H1 (cell line): Measurements from ENCODE around the gene LBX1. TPM values are rescaled to one million over a fixed set of nuclear protein-coding genes. Genes with fewer than 3 reads are reported as not detected.
A peak's percentile ranks its signal among the peaks of the same experiment; 100 is the strongest.

ENCODE experiments used
- CTCF ChIA-PET: fragments of 300-600 bp; sonication (Branson Sonifier 250); formaldehyde crosslinking; loops from one replicate; lab custom pipeline; 2021; ENCODE audit not compliant: partially characterized antibody; lab: Charles Lee
- POLR2A ChIA-PET: fragments of 300-600 bp; sonication (Branson Sonifier 250); formaldehyde crosslinking; loops from one replicate; lab custom pipeline; 2021; ENCODE audit warnings: inconsistent platforms; ENCODE audit not compliant: partially characterized antibody; lab: Charles Lee
- DNase-seq, 2 experiments: peaks; one replicate each; pipeline versions ENCODE4 v3.0.0 to v3.0.0-alpha.2; 2010 to 2022; ENCODE audit warnings: low spot score in 2 of 2, low read depth in 1 of 2, mixed read lengths in 1 of 2
- FAIRE-seq: peaks from 2 replicates; lab custom pipeline; 2011; peaks lifted over from hg19 to GRCh38; lab: Jason Lieb, UNC
- H2AFZ ChIP-seq: 2 replicates; pipeline ENCODE4 v1.8.1; 2012; ENCODE audit warnings: low read length, inconsistent platforms
- H2AK5ac ChIP-seq: 2 replicates; pipeline ENCODE4 v1.6.1; 2013; ENCODE audit warnings: low read depth, low read length
- H2BK120ac ChIP-seq: replicated peaks from 2 replicates; pipeline ENCODE3; 2013; ENCODE audit warnings: low read depth, low read length, inconsistent platforms
- H2BK12ac ChIP-seq: 2 replicates; pipeline ENCODE4 v1.6.1; 2013; ENCODE audit warnings: low read depth, low read length
- H2BK15ac ChIP-seq: 2 replicates; pipeline ENCODE4 v1.6.1; 2013; ENCODE audit warnings: low read length
- H2BK20ac ChIP-seq: 2 replicates; pipeline ENCODE4 v1.6.1; 2013; ENCODE audit warnings: low read length
- H2BK5ac ChIP-seq: 2 replicates; pipeline ENCODE4 v1.6.1; 2013; ENCODE audit warnings: low read depth, low read length
- H3K14ac ChIP-seq: 2 replicates; pipeline ENCODE4 v1.6.1; 2013; ENCODE audit warnings: inconsistent platforms; ENCODE audit not compliant: insufficient read length
- H3K18ac ChIP-seq: 2 replicates; pipeline ENCODE4 v1.6.1; 2013; ENCODE audit warnings: low read length; ENCODE audit errors: extremely low read depth
- H3K23ac ChIP-seq: 2 replicates; pipeline ENCODE4 v1.6.1; 2013; ENCODE audit warnings: inconsistent platforms; ENCODE audit not compliant: insufficient read length
- H3K23me2 ChIP-seq: 2 replicates; pipeline ENCODE4 v1.6.1; 2013; ENCODE audit warnings: low read depth, low read length
- H3K27ac ChIP-seq: 2 replicates; pipeline ENCODE4 v1.6.1; 2011; ENCODE audit warnings: low read depth, low read length, inconsistent platforms
- H3K27me3 ChIP-seq, 4 experiments: replicated peaks in 1 of 4; 1 replicate in 1 of 4; 2 replicates in 3 of 4; pipeline versions ENCODE4 v1.6.1 to v1.8.1; 2011 to 2013; ENCODE audit warnings: low read length in 3 of 4, mild to moderate bottlenecking in 3 of 4, inconsistent platforms in 2 of 4, mixed read lengths in 2 of 4, moderate library complexity in 1 of 4; ENCODE audit not compliant: control insufficient read depth in 3 of 4, insufficient read depth in 3 of 4; ENCODE audit errors: extremely low read depth in 1 of 4
- H3K36me3 ChIP-seq, 4 experiments: 2 replicates each; pipeline versions ENCODE4 v1.6.1 to v1.8.1; 2011 to 2013; ENCODE audit warnings: mild to moderate bottlenecking in 4 of 4, low read length in 3 of 4, moderate library complexity in 2 of 4, control low read depth in 1 of 4, inconsistent platforms in 1 of 4; ENCODE audit not compliant: insufficient read depth in 4 of 4, control insufficient read depth in 2 of 4
- H3K4ac ChIP-seq: replicated peaks from 2 replicates; pipeline ENCODE3; 2013; ENCODE audit warnings: low read length, low read depth, mixed read lengths, inconsistent platforms; ENCODE audit not compliant: insufficient read length
- H3K4me1 ChIP-seq, 4 experiments: replicated peaks in 1 of 4; 1 replicate in 1 of 4; 2 replicates in 3 of 4; pipeline versions ENCODE4 v1.6.1 to v1.8.1; 2011 to 2013; ENCODE audit warnings: low read length in 3 of 4, inconsistent platforms in 2 of 4, mixed read lengths in 1 of 4; ENCODE audit not compliant: insufficient read depth in 4 of 4, control insufficient read depth in 3 of 4
- H3K4me2 ChIP-seq, 2 experiments: 2 replicates each; pipeline versions ENCODE4 v1.6.1 to v1.8.1; 2011 to 2013; ENCODE audit warnings: low read depth in 2 of 2, low read length in 2 of 2, control low read depth in 1 of 2, inconsistent platforms in 1 of 2, mild to moderate bottlenecking in 1 of 2; ENCODE audit not compliant: insufficient read depth in 1 of 2
- H3K4me3 ChIP-seq, 4 experiments: fragments of 200-600, 300-600 bp in 1 of 4; sonication (generic), shearing (Covaris generic), sonication (Bioruptor Twin) in 1 of 4; 2 replicates each; pipeline versions ENCODE4 v1.5.1 to v1.8.1; 2011 to 2016; ENCODE audit warnings: low read length in 4 of 4, low read depth in 3 of 4, control low read depth in 2 of 4, inconsistent platforms in 2 of 4, mild to moderate bottlenecking in 2 of 4, mixed read lengths in 1 of 4, moderate library complexity in 1 of 4; ENCODE audit not compliant: insufficient read depth in 2 of 4; ENCODE audit errors: extremely low read depth in 1 of 4
- H3K56ac ChIP-seq: replicated peaks from 2 replicates; pipeline ENCODE3; 2013; ENCODE audit warnings: low read depth, mild to moderate bottlenecking, mixed read lengths, low read length, inconsistent platforms; ENCODE audit not compliant: insufficient read length
- H3K79me1 ChIP-seq: 2 replicates; pipeline ENCODE4 v1.6.1; 2013; ENCODE audit warnings: low read depth, low read length, control low read depth
- H3K79me2 ChIP-seq, 2 experiments: 2 replicates each; pipeline versions ENCODE4 v1.6.1 to v1.8.1; 2012 to 2013; ENCODE audit warnings: low read length in 2 of 2, mild to moderate bottlenecking in 2 of 2, inconsistent platforms in 1 of 2; ENCODE audit not compliant: insufficient read depth in 2 of 2, control insufficient read depth in 1 of 2
- H3K9ac ChIP-seq, 4 experiments: replicated peaks in 1 of 4; 1 replicate in 1 of 4; 2 replicates in 3 of 4; pipeline versions ENCODE4 v1.6.1 to v1.8.1; 2011 to 2013; ENCODE audit warnings: low read depth in 3 of 4, low read length in 3 of 4, control low read depth in 2 of 4, mild to moderate bottlenecking in 2 of 4, moderate library complexity in 2 of 4, inconsistent platforms in 1 of 4; ENCODE audit errors: extremely low read depth in 1 of 4
- H3K9me3 ChIP-seq, 2 experiments: 2 replicates each; pipeline versions ENCODE4 v1.6.1 to v1.8.1; 2012 to 2013; ENCODE audit warnings: mild to moderate bottlenecking in 2 of 2, moderate library complexity in 2 of 2, control low read depth in 1 of 2, inconsistent platforms in 1 of 2, low read depth in 1 of 2, low read length in 1 of 2, mixed read lengths in 1 of 2; ENCODE audit not compliant: insufficient read depth in 2 of 2
- H4K20me1 ChIP-seq, 2 experiments: replicated peaks in 1 of 2; 2 replicates each; pipeline versions ENCODE3 to v1.8.1; 2011 to 2013; ENCODE audit warnings: inconsistent platforms in 2 of 2, low read length in 2 of 2, mild to moderate bottlenecking in 1 of 2; ENCODE audit not compliant: insufficient read depth in 2 of 2, control insufficient read depth in 1 of 2
- H4K5ac ChIP-seq: 2 replicates; pipeline ENCODE4 v1.6.1; 2013; ENCODE audit warnings: low read length, low read depth, mixed read lengths, inconsistent platforms; ENCODE audit not compliant: insufficient read length
- H4K8ac ChIP-seq: 2 replicates; pipeline ENCODE4 v1.8.0; 2013; ENCODE audit warnings: mild to moderate bottlenecking, moderate library complexity, low read length, inconsistent platforms; ENCODE audit not compliant: insufficient read depth; ENCODE audit errors: extremely low read depth
- H4K91ac ChIP-seq: replicated peaks from 2 replicates; pipeline ENCODE3; 2013; ENCODE audit warnings: low read length, mixed read lengths, inconsistent platforms; ENCODE audit not compliant: insufficient read length
- CEBPB ChIP-seq: IDR thresholded peaks from 2 replicates; pipeline ENCODE4 v1.6.1; 2012; ENCODE audit warnings: low read depth, low read length
- MAX ChIP-seq: IDR thresholded peaks from 2 replicates; pipeline ENCODE4 v1.6.1; 2012; ENCODE audit warnings: inconsistent platforms
- WGBS, 2 experiments: shearing (Covaris generic) in 1 of 2; methylation state at CpG; one replicate each; pipeline versions ENCODE4 v1.1.6 to v1.1.7; 2013 to 2015; ENCODE audit warnings: low lambda C conversion rate in 2 of 2, mixed read lengths in 2 of 2, inconsistent platforms in 1 of 2, low coverage in 1 of 2, missing lambda C conversion rate in 1 of 2; ENCODE audit not compliant: insufficient replicate concordance in 2 of 2, insufficient coverage in 1 of 2, insufficient read length in 1 of 2; ENCODE audit errors: extremely low coverage in 1 of 2, missing lambda C conversion rate in 1 of 2; 5-methylcytosine and 5-hydroxymethylcytosine counted together
- polyA plus RNA-seq, 7 experiments: library from polyadenylated mRNA; depleted of rRNA in 3 of 7; stranded (reverse) in 5 of 7; unstranded in 2 of 7; fragments of >200 nt in 5 of 7; fragments of 200-250 nt in 2 of 7; gene quantifications; 1 replicate in 5 of 7; 2 replicates in 1 of 7; 4 replicates in 1 of 7; pipeline versions ENCODE4 v1.2.1 to v1.2.3, GENCODE V29; 2011 to 2013; ENCODE audit warnings: missing spikeins in 2 of 7, mixed read lengths in 2 of 7
- total RNA-seq: library from RNA; stranded (reverse); fragmentation: NEBNext Ultra II Directional; extraction: Animal tissue kit (Norgen Biotek cat#: 25700); gene quantifications from 2 replicates; pipeline ENCODE4 v1.2.1, GENCODE V29; 2021

Gene LBX1
- total and polyA plus RNA-seq, 2 of the 8 experiments (the other 6 are each of a cell fraction or from before 2014, with no cell fraction given): not detected

DNA sequence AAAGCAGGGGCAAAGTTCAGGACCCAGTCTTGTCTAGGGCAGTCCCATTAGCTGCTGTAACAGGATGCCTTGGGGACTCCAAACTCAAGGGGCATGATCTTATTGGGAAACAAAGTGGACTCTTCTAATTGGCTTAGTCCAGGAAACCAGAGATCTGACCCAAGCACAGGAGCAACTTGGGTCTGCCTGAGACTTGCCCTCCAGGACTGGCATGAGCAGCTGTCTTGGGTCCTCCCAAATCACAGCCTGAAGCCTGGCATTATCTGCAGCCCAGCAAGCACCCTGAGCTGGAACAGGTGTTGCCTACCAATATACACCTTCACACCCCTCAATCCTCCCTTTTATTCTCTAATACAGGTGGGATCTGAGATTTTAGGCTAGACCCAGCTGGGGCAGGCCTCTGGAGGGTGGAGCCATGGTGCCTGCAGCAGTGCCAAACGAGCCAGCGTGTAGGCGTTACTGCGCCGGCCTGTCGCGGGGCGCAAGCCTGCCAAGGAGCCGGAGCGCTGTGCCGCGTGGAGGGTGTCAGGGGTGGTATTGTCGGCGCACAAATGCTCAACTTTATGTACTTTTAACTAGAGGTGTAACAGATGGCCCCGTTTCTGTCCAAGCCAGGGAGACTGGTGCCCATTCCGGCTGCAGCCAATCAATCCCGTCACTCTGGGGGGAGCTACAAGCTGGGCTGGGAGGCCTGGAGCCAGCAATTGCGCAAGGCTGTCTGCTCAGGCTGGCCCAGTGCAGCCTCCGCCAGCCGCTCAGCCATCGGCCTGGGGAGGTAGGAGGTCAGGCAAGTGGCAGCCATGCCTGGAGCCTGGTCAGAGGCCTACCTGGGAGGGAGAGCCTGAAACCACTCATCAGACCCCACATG is 12.8 kb upstream of the LBX1 start:
- Histone ChIP-seq H3K4me3 (no peak overlapping the region), H3K4ac (no peak overlapping the region), H3K4me1 (peaks cover 0 to 8% (median 5%) of the 10 kb centered on the region in 4 experiments; a peak in 4 of 7 replicates), H2BK120ac (no peak overlapping the region), H2BK20ac (no peak overlapping the region), H3K9me3 (no peaks in the 10 kb centered on the region), H3K9ac (no peak overlapping the region), H4K5ac (no peak overlapping the region), H3K27me3 (peaks cover 38 to 64% (median 48%) of the 10 kb centered on the region in 4 experiments), H2AK5ac (no peak overlapping the region), H3K23ac (no peak overlapping the region), H3K18ac (no peak overlapping the region; the same call in 1 of the 2 replicates), H4K8ac (no peak overlapping the region), H3K27ac (no peak overlapping the region), H4K91ac (no peak overlapping the region), H3K56ac (no peak overlapping the region), H3K79me1 (no peaks in the 10 kb centered on the region), H4K20me1 (peaks cover 2 to 9% of the 10 kb centered on the region in 2 experiments), H3K23me2 (peaks cover 5% of the 10 kb centered on the region; the same call in 1 of the 2 replicates), H2BK5ac (no peak overlapping the region), H3K79me2 (no peaks in the 10 kb centered on the region), H2BK12ac (no peak overlapping the region), H2AFZ (no peak overlapping the region), H3K36me3 (no peaks in the 10 kb centered on the region), H3K4me2 (no peak overlapping the region), H2BK15ac (no peak overlapping the region), H3K14ac (no peak overlapping the region)
- DNase-seq (no peak), FAIRE-seq (no peak)
- TF ChIP-seq CEBPB: peak; percentile 84
- TF ChIP-seq MAX: no peak
- ChIA-PET CTCF (interaction anchor here (0.7 to 10.4 kb wide), 14 partner anchors 10 to 328 kb away, joined by 3 to 113 read pairs (median 5); no protein-coding TSS in a partner anchor), POLR2A (no interaction called here)
- WGBS, 2 experiments: 93% methylated on average over 21 of the region's 21 CpGs; no CpG with 5 or more reads in 1 of the 2 experiments
